CD4-positive, alpha-beta memory T cell (primary cell): Measurements from ENCODE around the gene ATP6V1E1. TPM values are rescaled to one million over a fixed set of nuclear protein-coding genes. Genes with fewer than 3 reads are reported as not detected.

ENCODE experiments used
- CTCF ChIA-PET: fragments of 350-600 bp; sonication (Branson Sonifier 250); formaldehyde crosslinking; loops from one replicate; lab custom pipeline; 2021; ENCODE audit warnings: inconsistent platforms; ENCODE audit not compliant: partially characterized antibody; lab: Charles Lee
- POLR2A ChIA-PET: fragments of 350-600 bp; sonication (Branson Sonifier 250); formaldehyde crosslinking; loops from one replicate; lab custom pipeline; 2021; ENCODE audit not compliant: partially characterized antibody; lab: Charles Lee
- DNase-seq, 5 donors: peaks; one replicate each; pipeline versions ENCODE4 v3.0.0 to v3.0.0-alpha.2; 2020 to 2022; ENCODE audit warnings: mixed read lengths in 1 of 5
- H3K27ac ChIP-seq: one replicate; pipeline ENCODE4 v1.7.0; 2013; ENCODE audit warnings: low read depth, low read length
- H3K27me3 ChIP-seq: 2 replicates; pipeline ENCODE4 v1.7.0; 2013; ENCODE audit warnings: mild to moderate bottlenecking, low read length, moderate library complexity; ENCODE audit not compliant: insufficient read depth
- H3K36me3 ChIP-seq: 2 replicates; pipeline ENCODE4 v1.7.0; 2013; ENCODE audit warnings: mild to moderate bottlenecking, low read length, moderate library complexity; ENCODE audit not compliant: insufficient read depth
- H3K4me1 ChIP-seq: 2 replicates; pipeline ENCODE4 v1.7.0; 2013; ENCODE audit warnings: mild to moderate bottlenecking, low read length, moderate library complexity; ENCODE audit not compliant: insufficient read depth
- H3K4me3 ChIP-seq, 2 donors: one replicate each; pipeline ENCODE4 v1.7.0; 2013; ENCODE audit warnings: low read length in 2 of 2, mild to moderate bottlenecking in 1 of 2
- H3K9me3 ChIP-seq, 2 donors: one replicate each; pipeline ENCODE4 v1.7.0; 2013; ENCODE audit warnings: low read length in 2 of 2, control low read depth in 1 of 2; ENCODE audit not compliant: control insufficient read depth in 1 of 2
- H3K27ac Mint-ChIP-seq, 7 donors: one replicate each; pipeline ENCODE4 v1.8.0; 2020 to 2021; ENCODE audit warnings: mixed read lengths in 7 of 7, mild to moderate bottlenecking in 6 of 7, inconsistent platforms in 3 of 7, moderate library complexity in 3 of 7
- H3K27me3 Mint-ChIP-seq, 2 donors: one replicate each; pipeline ENCODE4 v1.8.0; 2020 to 2021; ENCODE audit warnings: mixed read lengths in 2 of 2
- H3K36me3 Mint-ChIP-seq, 2 donors: one replicate each; pipeline ENCODE4 v1.8.0; 2020 to 2021; ENCODE audit warnings: mixed read lengths in 2 of 2, inconsistent platforms in 1 of 2, mild to moderate bottlenecking in 1 of 2
- H3K4me1 Mint-ChIP-seq, 4 donors: one replicate each; pipeline ENCODE4 v1.8.0; 2020 to 2021; ENCODE audit warnings: mixed read lengths in 4 of 4, mild to moderate bottlenecking in 1 of 4
- H3K4me3 Mint-ChIP-seq, 8 donors: one replicate each; pipeline ENCODE4 v1.8.0; 2020 to 2021; ENCODE audit warnings: mixed read lengths in 8 of 8, mild to moderate bottlenecking in 7 of 8, moderate library complexity in 6 of 8, inconsistent platforms in 3 of 8
- H3K9me3 Mint-ChIP-seq, 8 donors: one replicate each; pipeline ENCODE4 v1.8.0; 2020 to 2021; ENCODE audit warnings: mixed read lengths in 8 of 8, mild to moderate bottlenecking in 5 of 8, inconsistent platforms in 3 of 8, moderate library complexity in 1 of 8
- intact Hi-C: fragments of 100-400 bp; cut with micrococcal nuclease; formaldehyde crosslinking; loops from one replicate; pipeline ENCODE4 v1.15.1; 2023
- polyA plus RNA-seq, 2 donors: library from polyadenylated mRNA; unstranded; fragments of 300-500 nt; fragmentation: Illumina TruSeq; gene quantifications; one replicate each; pipeline ENCODE4 v1.2.3, GENCODE V29; 2021
- total RNA-seq, 2 experiments: library from RNA; stranded (reverse); gene quantifications; one replicate each; pipeline ENCODE4 v1.2.3, GENCODE V29; 2021

ATP6V1E1 gene
- total and polyA plus RNA-seq, 4 experiments from 2014 or later = 88.0 to 130 (median 107) TPM

- POLR2A ChIA-PET = no interaction called here
- intact Hi-C loops = no loop called here
- H3K27ac Mint-ChIP-seq = no peak overlapping the region
Measured at GRCh38 chr22:17586831-17587440, 41.6 kb downstream of the ATP6V1E1 start.

GRCh38 chr22:17583151-17583550 is 45.4 kb downstream of the ATP6V1E1 start:
- DNase-seq = no peak
- H3K4me3 Mint-ChIP-seq = no peak overlapping the region
- H3K4me1 ChIP-seq = no peaks in the 10 kb centered on the region
- POLR2A ChIA-PET = no interaction called here
- H3K27ac ChIP-seq = no peak overlapping the region
- H3K9me3 ChIP-seq = no peaks in the 10 kb centered on the region
- intact Hi-C loops = no loop called here
- no peaks in the 10 kb centered on the region for H3K27me3 ChIP-seq
- peaks cover 1 to 5% of the 10 kb centered on the region in 2 donors for H3K27me3 Mint-ChIP-seq
- H3K36me3 ChIP-seq = no peaks in the 10 kb centered on the region
- H3K27ac Mint-ChIP-seq = no peak overlapping the region
- CTCF ChIA-PET = no interaction called here
- no peaks in the 10 kb centered on the region for H3K9me3 Mint-ChIP-seq
- H3K4me1 Mint-ChIP-seq = no peaks in the 10 kb centered on the region
- no peaks in the 10 kb centered on the region for H3K36me3 Mint-ChIP-seq
- no peak overlapping the region for H3K4me3 ChIP-seq

More at GRCh38 chr22:17586831-17587440, 41.6 kb downstream of the ATP6V1E1 start:
- Mint-ChIP-seq H3K27me3 (peaks cover 0 to 1% of the 10 kb centered on the region in 2 donors), H3K9me3 (no peaks in the 10 kb centered on the region), H3K4me1 (no peaks in the 10 kb centered on the region), H3K36me3 (peaks cover 10 to 13% of the 10 kb centered on the region in 2 donors), H3K4me3 (no peak overlapping the region)
- Histone ChIP-seq H3K36me3 (peaks cover 1% of the 10 kb centered on the region), H3K9me3 (no peaks in the 10 kb centered on the region), H3K27ac (no peak overlapping the region), H3K4me3 (no peak overlapping the region), H3K4me1 (no peaks in the 10 kb centered on the region), H3K27me3 (no peaks in the 10 kb centered on the region)
- no peak for DNase-seq
- CTCF ChIA-PET = no interaction called here

- Histone ChIP-seq H3K36me3 (no peaks in the 10 kb centered on the region), H3K27me3 (no peaks in the 10 kb centered on the region), H3K4me3 (no peak overlapping the region), H3K9me3 (no peaks in the 10 kb centered on the region), H3K4me1 (no peaks in the 10 kb centered on the region), H3K27ac (no peak overlapping the region)
- no peak overlapping the region for H3K4me3 Mint-ChIP-seq
- no peaks in the 10 kb centered on the region for H3K36me3 Mint-ChIP-seq
- peaks cover 1 to 5% of the 10 kb centered on the region in 2 donors for H3K27me3 Mint-ChIP-seq
- DNase-seq = no peak
- no peak overlapping the region for H3K27ac Mint-ChIP-seq
- ChIA-PET CTCF (no interaction called here), POLR2A (no interaction called here)
- H3K9me3 Mint-ChIP-seq = no peaks in the 10 kb centered on the region
- intact Hi-C loops = no loop called here
- no peaks in the 10 kb centered on the region for H3K4me1 Mint-ChIP-seq
Measured at GRCh38 chr22:17581631-17582030, 46.9 kb downstream of the ATP6V1E1 start.

- H3K27me3 ChIP-seq = no peaks in the 10 kb centered on the region
- ChIA-PET POLR2A (no interaction called here), CTCF (no interaction called here)
- H3K4me1 Mint-ChIP-seq = no peaks in the 10 kb centered on the region
- H3K27ac ChIP-seq = no peak overlapping the region
- H3K36me3 Mint-ChIP-seq = no peaks in the 10 kb centered on the region
- H3K27ac Mint-ChIP-seq = no peak overlapping the region
- H3K4me3 Mint-ChIP-seq = no peak overlapping the region
- H3K27me3 Mint-ChIP-seq = peaks cover 1 to 5% of the 10 kb centered on the region in 2 donors
- H3K9me3 Mint-ChIP-seq = no peaks in the 10 kb centered on the region
- H3K4me1 ChIP-seq = no peaks in the 10 kb centered on the region
- H3K36me3 ChIP-seq = no peaks in the 10 kb centered on the region
- DNase-seq = no peak
- no peaks in the 10 kb centered on the region for H3K9me3 ChIP-seq
- no peak overlapping the region for H3K4me3 ChIP-seq
- intact Hi-C loops = no loop called here
Measured at GRCh38 chr22:17581056-17581455, 47.5 kb downstream of the ATP6V1E1 start.

- POLR2A ChIA-PET = no interaction called here
- DNase-seq = no peak
- Mint-ChIP-seq H3K9me3 (no peaks in the 10 kb centered on the region), H3K27me3 (peaks cover 1 to 7% of the 10 kb centered on the region in 2 donors), H3K36me3 (no peaks in the 10 kb centered on the region), H3K27ac (no peak overlapping the region), H3K4me3 (no peak overlapping the region), H3K4me1 (no peaks in the 10 kb centered on the region)
- CTCF ChIA-PET = no interaction called here
- no peaks in the 10 kb centered on the region for H3K27me3 ChIP-seq
- no peaks in the 10 kb centered on the region for H3K4me1 ChIP-seq
- no peaks in the 10 kb centered on the region for H3K36me3 ChIP-seq
- H3K4me3 ChIP-seq = no peak overlapping the region
- H3K9me3 ChIP-seq = no peaks in the 10 kb centered on the region
- intact Hi-C loops = no loop called here
- no peak overlapping the region for H3K27ac ChIP-seq
Measured at GRCh38 chr22:17580441-17581031, 48.0 kb downstream of the ATP6V1E1 start.

GRCh38 chr22:17579535-17579981 is 49.0 kb downstream of the ATP6V1E1 start:
- Mint-ChIP-seq H3K4me1 (no peaks in the 10 kb centered on the region), H3K9me3 (no peaks in the 10 kb centered on the region), H3K4me3 (no peak overlapping the region), H3K27ac (no peak overlapping the region), H3K36me3 (no peaks in the 10 kb centered on the region), H3K27me3 (peaks cover 1 to 7% of the 10 kb centered on the region in 2 donors)
- ChIA-PET CTCF (no interaction called here), POLR2A (no interaction called here)
- Histone ChIP-seq H3K9me3 (no peaks in the 10 kb centered on the region), H3K27ac (no peak overlapping the region), H3K27me3 (no peaks in the 10 kb centered on the region), H3K4me1 (no peaks in the 10 kb centered on the region), H3K4me3 (no peak overlapping the region), H3K36me3 (no peaks in the 10 kb centered on the region)
- no peak for DNase-seq
- intact Hi-C loops = no loop called here

GRCh38 chr22:17578136-17578754 is 50.3 kb downstream of the ATP6V1E1 start:
- Mint-ChIP-seq H3K27me3 (peaks cover 0 to 7% of the 10 kb centered on the region in 2 donors), H3K4me3 (no peak overlapping the region), H3K36me3 (no peaks in the 10 kb centered on the region), H3K9me3 (no peaks in the 10 kb centered on the region), H3K4me1 (no peaks in the 10 kb centered on the region), H3K27ac (no peak overlapping the region)
- ChIA-PET POLR2A (no interaction called here), CTCF (interaction anchor here (0.7 kb wide), 1 partner anchor 482 kb away, joined by 3 read pairs; no protein-coding TSS in a partner anchor)
- Histone ChIP-seq H3K4me1 (no peaks in the 10 kb centered on the region), H3K27ac (no peak overlapping the region), H3K4me3 (no peak overlapping the region), H3K9me3 (no peaks in the 10 kb centered on the region), H3K36me3 (no peaks in the 10 kb centered on the region), H3K27me3 (no peaks in the 10 kb centered on the region)
- intact Hi-C loops = no loop called here
- DNase-seq = no peak
